PFSK-1 (cell line): Measurements from ENCODE around the gene CYP27C1.

ENCODE experiments used
- FOXP2 ChIP-seq: optimal IDR thresholded peaks from 2 replicates; pipeline ENCODE3; 2011; ENCODE audit warnings: borderline replicate concordance, control low read depth, inconsistent platforms; ENCODE audit not compliant: insufficient read depth; ENCODE audit errors: extremely low read length, extremely low read depth
- POLR2AphosphoS5 ChIP-seq: IDR thresholded peaks from 2 replicates; pipeline ENCODE4 v1.6.1; 2012; ENCODE audit warnings: low read depth, mild to moderate bottlenecking, control low read depth, low read length, moderate library complexity
- REST ChIP-seq, 2 experiments: IDR thresholded peaks; 2 replicates each; pipeline versions ENCODE4 v1.6.1 to v1.8.0; 2011 to 2012; ENCODE audit warnings: low read depth in 2 of 2, low read length in 2 of 2, control low read depth in 1 of 2, inconsistent platforms in 1 of 2, mild to moderate bottlenecking in 1 of 2, moderate library complexity in 1 of 2; ENCODE audit not compliant: insufficient read depth in 1 of 2
- SIN3A ChIP-seq: IDR thresholded peaks from 2 replicates; pipeline ENCODE4 v1.6.1; 2012; ENCODE audit warnings: mild to moderate bottlenecking, low read length, moderate library complexity, borderline replicate concordance; ENCODE audit not compliant: insufficient read depth
- TAF1 ChIP-seq: IDR thresholded peaks from 2 replicates; pipeline ENCODE4 v1.6.1; 2012; ENCODE audit warnings: low read length, control low read depth, borderline replicate concordance; ENCODE audit not compliant: insufficient read depth

CYP27C1 gene

GRCh38 chr2:127255721-127256120 is 35.6 kb upstream of the CYP27C1 start:
- TF ChIP-seq POLR2AphosphoS5 (no peak), TAF1 (no peak), FOXP2 (no peak), SIN3A (no peak), REST (IDR thresholded peaks at IDR 0.05; ENCODE audit: insufficient read depth in 1 of 2, low read depth in 2 of 2, low read length in 2 of 2) (no peak)

GRCh38 chr2:127255146-127255545 is 35.0 kb upstream of the CYP27C1 start:
- TF ChIP-seq SIN3A (no peak), FOXP2 (no peak), REST (IDR thresholded peaks at IDR 0.05; ENCODE audit: insufficient read depth in 1 of 2, low read depth in 2 of 2, low read length in 2 of 2) (no peak), TAF1 (no peak), POLR2AphosphoS5 (no peak)

- TF ChIP-seq REST (IDR thresholded peaks at IDR 0.05; ENCODE audit: insufficient read depth in 1 of 2, low read depth in 2 of 2, low read length in 2 of 2) (no peak), FOXP2 (no peak), SIN3A (no peak), POLR2AphosphoS5 (no peak), TAF1 (no peak)
Measured at GRCh38 chr2:127254386-127254981, 34.4 kb upstream of the CYP27C1 start.

GRCh38 chr2:127239395-127239794 is 19.3 kb upstream of the CYP27C1 start:
- TF ChIP-seq FOXP2 (no peak), TAF1 (no peak), REST (IDR thresholded peaks at IDR 0.05; ENCODE audit: insufficient read depth in 1 of 2, low read depth in 2 of 2, low read length in 2 of 2) (no peak)

- TF ChIP-seq SIN3A (no peak), FOXP2 (no peak), POLR2AphosphoS5 (no peak)
Measured at GRCh38 chr2:127235082-127235702, 15.1 kb upstream of the CYP27C1 start.
